Iris pigment epithelial cell (primary cell): ENCODE measurements around the gene C11orf68.
A peak's percentile ranks its signal among the peaks of the same experiment; 100 is the strongest.

Source experiments
- DNase-seq: peaks from one replicate; pipeline ENCODE4 v3.0.0-alpha.2; 2011; ENCODE audit warnings: low read depth

C11orf68 gene

DNA sequence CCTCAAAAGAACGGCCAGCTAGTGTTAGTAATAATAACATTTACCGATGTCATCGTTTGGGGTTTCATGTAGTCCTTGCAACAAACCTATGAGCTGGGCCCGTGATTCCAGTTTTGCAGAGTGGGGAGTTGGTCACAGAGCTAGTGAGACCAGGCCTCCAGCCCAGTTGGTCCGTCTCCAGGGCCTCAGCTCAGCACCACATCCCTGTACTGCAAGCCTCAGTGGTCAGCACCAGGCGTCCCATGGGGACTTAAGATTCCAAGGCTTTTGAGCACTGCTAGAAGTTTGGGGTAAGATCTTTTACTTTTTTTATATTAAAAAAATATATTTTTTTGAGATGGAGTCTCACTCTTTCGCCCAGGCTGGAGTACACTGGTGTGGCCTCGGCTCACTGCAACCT, 25.3 kb upstream of the C11orf68 start:
- DNase-seq: no peak

DNA sequence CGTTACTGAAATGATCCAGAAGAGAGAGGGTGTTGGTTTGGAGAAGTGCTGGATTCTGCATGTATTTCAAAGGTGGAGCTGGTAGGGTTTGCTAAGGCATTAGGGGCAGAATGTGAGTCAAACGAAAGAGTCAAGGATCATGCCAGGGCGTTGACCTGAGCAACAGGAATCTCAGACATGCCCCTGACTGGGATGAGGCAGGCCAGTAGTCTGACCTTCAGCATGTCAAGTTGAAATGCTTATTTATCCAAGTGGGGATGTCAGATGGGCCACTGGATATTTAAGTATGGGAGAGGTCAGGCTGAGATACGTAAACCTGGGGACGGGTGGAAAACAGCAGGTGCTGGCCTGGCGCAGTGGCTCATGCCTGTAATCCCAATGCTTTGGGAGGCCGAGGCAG, 23.7 kb upstream of the C11orf68 start:
- DNase-seq: no peak

- DNase-seq: no peak
These were observed 23.0 kb upstream of the C11orf68 start for GRCh38 chr11:65941720-65942310.

- DNase-seq: no peak
These were observed 18.9 kb upstream of the C11orf68 start for GRCh38 chr11:65937766-65938165.

DNA sequence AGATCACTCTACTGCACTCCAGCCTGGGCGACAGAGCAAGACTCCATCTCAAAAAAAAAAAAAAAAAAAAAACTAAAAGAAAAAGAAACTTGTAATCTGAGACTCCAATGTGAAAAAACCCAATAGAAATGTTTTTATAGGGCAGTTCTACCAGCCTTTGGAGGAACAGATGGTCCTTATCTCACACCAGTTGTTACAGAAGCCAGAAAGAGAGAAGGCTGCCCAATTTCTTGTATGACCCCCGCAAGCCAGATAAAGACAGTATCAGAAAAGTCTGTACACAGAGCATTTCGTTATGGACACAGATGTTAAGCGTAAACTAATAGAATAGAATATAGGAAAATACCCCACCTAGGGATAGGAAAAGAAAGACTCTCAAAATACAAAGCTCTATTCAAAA, 15.2 kb upstream of the C11orf68 start:
- peak; percentile 25 for DNase-seq

DNA sequence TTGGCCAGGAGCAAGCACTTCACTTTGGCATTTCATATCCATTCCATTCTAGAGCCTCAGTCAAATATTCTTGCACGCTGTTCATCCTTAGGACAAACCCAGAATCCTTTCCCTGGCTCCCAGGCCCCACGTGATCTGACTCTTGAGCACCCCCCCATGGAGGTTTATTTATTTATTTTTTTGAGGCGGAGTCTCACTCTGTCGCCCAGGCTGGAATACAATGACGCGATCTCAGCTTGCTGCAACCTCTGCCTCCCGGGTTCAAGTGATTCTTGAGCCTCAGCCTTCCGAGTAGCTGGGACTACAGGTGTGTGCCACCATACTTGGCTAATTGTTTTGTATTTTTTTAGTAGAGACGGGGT, 13.7 kb upstream of the C11orf68 start:
- peak; percentile 18 for DNase-seq

- DNase-seq: no peak
These were observed 13.1 kb upstream of the C11orf68 start for GRCh38 chr11:65931773-65932557.

DNA sequence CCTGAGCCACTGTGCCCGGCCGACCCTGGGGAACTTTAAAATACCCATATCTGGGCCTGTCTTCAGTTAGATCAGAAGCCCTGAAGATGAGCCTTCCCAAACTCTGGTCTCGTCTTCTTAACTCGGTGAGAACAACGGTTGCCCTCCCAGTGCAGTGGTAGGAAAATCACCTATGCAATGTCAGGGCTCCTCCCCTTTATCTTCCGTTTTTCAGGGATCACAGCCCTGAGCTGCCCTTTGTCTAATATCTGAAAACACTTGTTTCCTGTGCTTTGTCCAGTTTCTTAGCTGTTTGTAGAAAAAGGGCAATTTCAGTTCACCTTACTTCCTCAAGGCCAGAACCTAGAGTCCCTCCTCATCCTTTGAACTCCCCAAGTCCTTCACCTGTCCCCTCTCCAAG, 9.8 kb upstream of the C11orf68 start:
- DNase-seq: no peak

DNA sequence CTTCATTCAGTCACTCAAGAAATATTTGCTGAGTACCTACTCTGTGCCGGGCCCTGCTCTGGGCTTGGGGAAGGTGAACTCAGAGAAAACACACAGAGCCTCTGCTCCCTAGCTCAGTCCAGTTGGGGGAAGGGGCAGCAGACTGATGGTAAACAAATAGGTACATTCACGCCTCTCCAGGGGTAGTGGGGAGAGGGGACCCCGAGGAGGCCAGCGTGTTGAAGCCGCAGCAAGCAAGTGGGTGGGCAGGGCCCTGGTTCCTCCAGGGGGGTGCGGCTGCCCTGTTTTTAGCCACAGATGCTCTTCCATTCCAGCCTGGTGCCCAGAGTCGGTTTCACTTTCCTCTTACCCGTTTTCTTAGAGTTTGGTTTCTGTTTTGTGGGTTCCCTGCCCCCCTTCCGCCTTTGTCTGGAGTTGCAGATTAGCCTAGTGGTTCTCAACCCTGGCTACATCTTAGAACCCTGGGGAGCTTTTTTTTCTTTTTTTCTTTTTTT, 9.1 kb upstream of the C11orf68 start:
- DNase-seq: peak; percentile 31

DNA sequence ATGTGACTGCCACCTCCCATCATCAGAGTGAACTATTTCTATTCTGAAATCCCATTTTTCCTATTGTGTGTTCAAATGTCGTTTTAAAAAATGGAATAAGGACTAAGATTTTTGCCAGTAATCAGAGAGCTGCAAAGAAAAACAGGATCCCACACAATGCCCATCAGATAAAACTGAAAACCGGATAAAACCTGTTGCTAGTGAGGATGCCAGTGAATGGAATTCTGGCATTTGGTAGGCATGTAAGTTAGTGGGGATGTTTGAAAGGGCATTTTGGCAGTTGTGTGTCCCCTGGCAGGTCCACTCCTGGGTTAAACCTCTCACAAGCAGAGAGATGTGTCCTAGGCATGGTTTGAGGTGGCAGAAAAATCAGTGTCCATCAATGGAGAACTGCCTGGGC, 6.5 kb upstream of the C11orf68 start:
- DNase-seq: no peak

DNA sequence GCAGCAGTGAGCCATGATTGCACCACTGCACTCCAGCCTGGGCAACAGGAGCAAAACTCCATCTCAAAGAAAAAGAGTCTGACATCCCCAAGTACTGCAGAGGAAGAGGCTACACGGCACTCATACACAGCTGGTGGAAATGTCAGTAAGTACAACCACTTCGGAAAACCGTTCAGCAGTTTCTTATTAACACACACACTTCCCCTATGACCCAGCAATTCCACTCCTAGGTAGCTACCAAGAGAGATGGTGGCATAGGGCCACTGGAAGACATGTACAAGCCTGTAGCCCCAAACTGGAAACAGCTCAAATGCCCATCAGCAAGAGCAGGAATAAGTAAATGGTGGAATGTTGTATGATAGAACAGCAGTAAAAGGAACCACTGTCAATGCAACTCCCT, 3.7 kb upstream of the C11orf68 start:
- no peak for DNase-seq

DNA sequence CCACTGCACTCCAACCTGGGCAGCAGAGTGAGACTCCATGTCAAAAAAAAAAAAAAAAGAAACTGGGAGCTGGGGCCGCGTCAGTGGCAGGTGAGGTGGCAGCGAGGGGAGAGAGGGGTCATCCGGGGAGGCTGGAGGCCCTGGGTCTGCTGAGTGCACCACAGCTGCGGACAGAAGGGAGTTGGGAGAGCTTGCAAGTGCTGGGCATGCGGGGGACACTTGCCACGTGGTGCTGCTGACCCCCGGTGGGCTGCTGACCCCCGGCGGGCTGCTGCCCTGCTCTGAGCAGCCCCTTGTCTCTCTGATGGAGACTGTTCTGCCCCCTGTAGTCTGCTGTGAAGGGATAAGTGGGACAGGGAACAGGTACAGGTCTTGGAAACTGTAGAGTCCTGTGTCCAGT, 3.0 kb upstream of the C11orf68 start:
- no peak for DNase-seq

DNA sequence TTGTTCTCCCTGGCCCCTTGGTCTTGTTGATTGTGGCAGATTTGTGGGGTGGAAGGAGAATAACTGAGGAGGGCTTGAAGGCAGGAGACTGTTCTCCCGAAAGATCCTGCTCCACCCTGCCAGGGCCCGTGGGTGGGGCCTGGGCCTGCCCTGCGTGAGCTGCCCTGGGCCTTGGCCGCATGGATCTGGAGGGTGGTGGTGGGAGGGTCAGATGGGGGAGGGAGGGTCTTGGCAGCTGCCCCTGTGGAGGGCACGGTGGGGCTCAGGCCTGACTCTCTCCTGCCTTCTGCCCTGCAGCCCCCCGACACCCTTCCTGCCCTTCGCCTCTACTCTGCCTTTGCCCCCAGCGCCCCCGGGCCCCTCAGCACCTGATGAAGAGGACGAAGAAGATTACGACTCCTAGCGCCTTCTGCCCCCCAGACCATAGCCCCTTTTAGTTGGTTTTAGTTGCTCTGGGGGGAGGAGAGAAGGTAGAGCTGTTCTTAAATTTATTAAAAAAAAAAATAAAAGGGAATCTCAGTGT, 2.2 kb upstream of the C11orf68 start:
- no peak for DNase-seq

DNA sequence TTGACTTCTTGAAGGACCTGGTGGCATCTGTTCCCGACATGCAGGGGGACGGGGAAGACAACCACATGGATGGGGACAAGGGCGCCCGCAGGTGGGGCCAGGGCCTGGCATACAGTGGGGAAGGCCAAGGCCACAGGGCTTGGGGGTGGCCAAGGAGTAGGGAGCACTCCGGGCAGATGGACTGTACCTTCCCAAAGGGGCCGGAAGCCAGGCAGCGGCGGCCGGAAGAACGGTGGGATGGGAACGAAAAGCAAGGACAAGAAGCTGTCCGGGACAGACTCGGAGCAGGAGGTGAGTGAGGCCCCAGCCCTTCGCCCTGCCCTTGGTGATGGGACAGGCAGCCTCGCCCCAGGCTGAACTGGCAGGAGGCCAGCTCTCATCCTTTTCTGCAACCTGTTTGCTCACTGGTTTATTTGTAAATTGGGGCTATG, 1.5 kb upstream of the C11orf68 start:
- DNase-seq: no peak

DNA sequence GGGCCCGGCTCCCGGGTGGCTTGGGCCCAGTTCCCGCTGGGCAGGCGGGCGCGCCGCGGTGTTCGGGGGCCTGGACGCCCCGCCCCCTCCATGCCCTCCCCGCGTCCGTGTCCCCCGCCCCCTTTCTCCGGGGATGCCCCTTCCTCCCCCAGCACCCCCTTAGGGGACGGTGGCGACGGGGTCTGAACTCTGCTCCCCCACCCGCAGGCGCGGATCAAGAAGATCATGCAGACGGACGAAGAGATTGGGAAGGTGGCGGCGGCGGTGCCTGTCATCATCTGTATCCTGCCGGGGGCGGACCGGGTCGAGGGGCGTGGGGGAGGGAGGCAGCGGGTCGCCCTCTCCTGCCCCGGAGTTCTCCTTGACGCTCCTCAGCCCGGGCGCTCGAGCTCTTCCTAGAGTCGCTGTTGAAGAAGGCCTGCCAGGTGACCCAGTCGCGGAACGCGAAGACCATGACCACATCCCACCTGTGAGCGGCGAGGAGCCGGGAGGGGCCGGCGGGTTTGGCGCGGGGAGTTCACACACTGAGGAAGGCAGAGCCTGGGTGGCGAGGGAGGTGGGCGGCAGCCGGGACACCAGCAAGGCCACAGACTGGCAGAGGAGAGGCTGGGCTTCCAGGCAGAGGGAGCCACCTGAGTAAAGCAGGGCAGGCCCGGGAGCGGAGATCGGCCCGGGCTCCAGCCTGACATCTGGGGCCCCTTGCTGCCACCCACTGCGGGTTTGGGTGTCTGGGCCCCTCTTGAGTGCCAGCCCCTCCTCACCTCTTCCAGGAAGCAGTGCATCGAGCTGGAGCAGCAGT, 910 bp upstream of the C11orf68 start:
- DNase-seq: no peak

DNA sequence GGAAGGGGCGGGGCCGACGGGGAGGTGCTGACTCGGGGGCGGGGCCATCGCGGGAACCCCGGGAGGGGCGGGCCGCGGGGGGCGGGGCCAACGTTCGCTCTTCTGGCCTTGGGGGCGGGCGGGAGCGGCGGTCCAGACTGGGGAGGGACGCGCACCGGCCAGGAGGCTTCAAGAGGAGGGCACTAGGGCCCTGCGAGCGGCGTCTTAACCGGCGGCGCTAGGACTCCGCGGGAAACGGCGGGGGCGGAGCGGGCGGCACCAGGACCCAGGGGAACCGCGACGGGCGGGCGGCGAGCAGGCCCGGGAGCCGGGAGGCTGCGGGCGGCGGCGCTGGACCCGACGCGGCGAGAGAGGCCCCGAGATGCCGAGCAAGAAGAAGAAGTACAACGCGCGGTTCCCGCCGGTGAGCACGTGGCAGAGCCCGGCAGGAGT, 295 bp upstream of the C11orf68 start, which contains the start of gene DRAP1:
TSS of gene DRAP1 (plus strand) at position 286 of the 432 bp plus-strand sequence. CDS start at position 362, 76 bp downstream.
- DNase-seq: peak; percentile 99

DNA sequence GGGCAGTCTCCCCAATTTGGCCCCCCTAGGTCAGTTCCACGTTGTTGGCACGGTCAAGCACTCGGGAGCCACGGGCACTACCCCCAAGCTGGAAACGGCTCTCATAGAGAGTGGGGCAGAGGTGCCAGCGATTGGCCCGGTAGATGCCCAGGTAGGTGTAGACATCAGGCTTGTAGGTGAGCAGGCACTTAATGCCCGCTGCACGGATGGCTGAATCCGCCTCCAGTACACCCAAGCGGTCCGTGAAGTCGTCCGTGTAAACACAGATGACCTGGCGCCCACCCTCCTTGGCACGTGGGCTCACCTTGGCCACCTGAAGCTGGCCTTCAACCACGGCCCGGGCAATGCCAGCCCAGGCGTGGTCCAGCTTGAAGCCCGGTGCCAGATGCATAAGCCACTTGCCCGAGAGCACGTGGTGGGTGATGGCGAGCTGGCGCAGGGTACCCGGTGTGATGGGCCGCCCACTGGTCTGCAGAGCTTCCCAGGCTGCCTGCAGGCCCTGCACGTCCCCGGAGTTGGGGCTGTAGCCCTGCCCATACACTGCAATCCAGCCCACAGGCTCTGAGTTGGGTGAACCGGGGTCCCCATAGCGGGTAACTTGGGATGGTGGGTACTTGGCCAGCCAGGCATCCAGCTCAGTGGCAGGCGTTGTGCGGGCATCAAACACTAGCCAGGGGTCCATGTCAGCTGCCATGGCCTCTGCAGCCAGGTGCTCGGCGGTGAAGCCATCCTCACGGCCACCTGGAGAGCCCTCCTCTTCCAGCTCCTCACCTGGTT, 1.2 kb downstream of the C11orf68 start:
- no peak for DNase-seq

GRCh38 chr11:65917077-65917433, 1.8 kb downstream of the C11orf68 start:
- no peak for DNase-seq

DNA sequence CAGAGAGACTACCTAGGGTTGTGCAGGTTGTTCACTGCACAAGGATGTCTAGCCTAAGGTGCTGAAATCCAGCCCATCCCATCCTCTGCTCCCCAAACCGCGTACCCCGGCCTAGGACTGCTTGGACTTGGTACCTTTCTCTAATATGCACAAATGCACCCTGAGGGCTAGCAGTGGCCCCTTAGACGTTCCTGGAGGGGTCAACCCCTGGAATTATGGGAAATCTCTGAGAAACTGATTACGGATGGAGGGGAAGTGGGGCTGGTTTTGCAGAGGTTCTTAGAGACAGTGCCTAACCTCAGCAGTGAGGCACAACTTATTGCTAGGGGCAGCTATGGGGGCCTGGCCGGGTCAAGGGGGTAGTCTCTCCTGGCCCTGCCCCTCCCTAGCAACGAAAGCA, 2.5 kb downstream of the C11orf68 start:
- DNase-seq: no peak

- DNase-seq: peak; percentile 98
These were observed 3.0 kb downstream of the C11orf68 start for GRCh38 chr11:65915821-65916251.

GRCh38 chr11:65915101-65915820, 3.6 kb downstream of the C11orf68 start:
- no peak for DNase-seq
